ENCODE measurements around the gene CNOT2. TPM values are rescaled to one million over a fixed set of nuclear protein-coding genes. Genes with fewer than 3 reads are reported as not detected.

Gene CNOT2
- polyA plus RNA-seq, 1 of the 3 experiments (the other 2 are of a cell fraction), result 45.3 TPM

- TF ChIP-seq, protein P1, sequence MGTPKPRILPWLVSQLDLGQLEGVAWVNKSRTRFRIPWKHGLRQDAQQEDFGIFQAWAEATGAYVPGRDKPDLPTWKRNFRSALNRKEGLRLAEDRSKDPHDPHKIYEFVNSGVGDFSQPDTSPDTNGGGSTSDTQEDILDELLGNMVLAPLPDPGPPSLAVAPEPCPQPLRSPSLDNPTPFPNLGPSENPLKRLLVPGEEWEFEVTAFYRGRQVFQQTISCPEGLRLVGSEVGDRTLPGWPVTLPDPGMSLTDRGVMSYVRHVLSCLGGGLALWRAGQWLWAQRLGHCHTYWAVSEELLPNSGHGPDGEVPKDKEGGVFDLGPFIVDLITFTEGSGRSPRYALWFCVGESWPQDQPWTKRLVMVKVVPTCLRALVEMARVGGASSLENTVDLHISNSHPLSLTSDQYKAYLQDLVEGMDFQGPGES (IDR thresholded peaks at IDR 0.05; ENCODE audit: low read depth, low read length), result no peak
Measured at GRCh38 chr12:70367258-70368141, 124.3 kb downstream of the CNOT2 start (continued).

- Histone ChIP-seq H3K79me2 (ENCODE audit: insufficient read depth) (no peaks in the 10 kb centered on the region), H3K9ac (no peak overlapping the region), H3F3A (replicated peaks; ENCODE audit: insufficient read depth) (peaks cover 9% of the 10 kb centered on the region), H2AFZ (ENCODE audit: low read depth) (no peak overlapping the region), H3K27ac (ENCODE audit: low read depth in 2 of 2, low read length in 1 of 2) (no peak overlapping the region), H3K9me3 (no peaks in the 10 kb centered on the region), H3K27me3 (ENCODE audit: insufficient read depth) (no peaks in the 10 kb centered on the region), H3K36me3 (replicated peaks in 1 of 2; ENCODE audit: control insufficient read depth in 1 of 2, insufficient read depth in 2 of 2, low read length in 1 of 2) (no peaks in the 10 kb centered on the region), H3K9me2 (no peaks in the 10 kb centered on the region), H3K4me2 (no peak overlapping the region), H3K4me3 (ENCODE audit: low read depth in 2 of 2, low read length in 1 of 2) (no peak overlapping the region), H3K4me1 (ENCODE audit: control insufficient read depth in 1 of 2, insufficient read depth in 2 of 2, low read depth in 1 of 2, low read length in 1 of 2) (no peaks in the 10 kb centered on the region; a peak in 1 of 4 replicates), H4K20me1 (ENCODE audit: insufficient read depth) (no peaks in the 10 kb centered on the region)
- 42% methylated on average over 3 of the region's 3 CpGs for WGBS (ENCODE audit: low lambda C conversion rate)
- no peak for TF ChIP-seq FOSL2 (IDR thresholded peaks at IDR 0.05; ENCODE audit: borderline replicate concordance, low read depth)
- no peak for TF ChIP-seq RCOR1 (IDR thresholded peaks at IDR 0.05; ENCODE audit: low read length)
- TF ChIP-seq TAF1 (IDR thresholded peaks at IDR 0.05; ENCODE audit: borderline replicate concordance, low read depth, low read length), result no peak
- TF ChIP-seq, protein P2, sequence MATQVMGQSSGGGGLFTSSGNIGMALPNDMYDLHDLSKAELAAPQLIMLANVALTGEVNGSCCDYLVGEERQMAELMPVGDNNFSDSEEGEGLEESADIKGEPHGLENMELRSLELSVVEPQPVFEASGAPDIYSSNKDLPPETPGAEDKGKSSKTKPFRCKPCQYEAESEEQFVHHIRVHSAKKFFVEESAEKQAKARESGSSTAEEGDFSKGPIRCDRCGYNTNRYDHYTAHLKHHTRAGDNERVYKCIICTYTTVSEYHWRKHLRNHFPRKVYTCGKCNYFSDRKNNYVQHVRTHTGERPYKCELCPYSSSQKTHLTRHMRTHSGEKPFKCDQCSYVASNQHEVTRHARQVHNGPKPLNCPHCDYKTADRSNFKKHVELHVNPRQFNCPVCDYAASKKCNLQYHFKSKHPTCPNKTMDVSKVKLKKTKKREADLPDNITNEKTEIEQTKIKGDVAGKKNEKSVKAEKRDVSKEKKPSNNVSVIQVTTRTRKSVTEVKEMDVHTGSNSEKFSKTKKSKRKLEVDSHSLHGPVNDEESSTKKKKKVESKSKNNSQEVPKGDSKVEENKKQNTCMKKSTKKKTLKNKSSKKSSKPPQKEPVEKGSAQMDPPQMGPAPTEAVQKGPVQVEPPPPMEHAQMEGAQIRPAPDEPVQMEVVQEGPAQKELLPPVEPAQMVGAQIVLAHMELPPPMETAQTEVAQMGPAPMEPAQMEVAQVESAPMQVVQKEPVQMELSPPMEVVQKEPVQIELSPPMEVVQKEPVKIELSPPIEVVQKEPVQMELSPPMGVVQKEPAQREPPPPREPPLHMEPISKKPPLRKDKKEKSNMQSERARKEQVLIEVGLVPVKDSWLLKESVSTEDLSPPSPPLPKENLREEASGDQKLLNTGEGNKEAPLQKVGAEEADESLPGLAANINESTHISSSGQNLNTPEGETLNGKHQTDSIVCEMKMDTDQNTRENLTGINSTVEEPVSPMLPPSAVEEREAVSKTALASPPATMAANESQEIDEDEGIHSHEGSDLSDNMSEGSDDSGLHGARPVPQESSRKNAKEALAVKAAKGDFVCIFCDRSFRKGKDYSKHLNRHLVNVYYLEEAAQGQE (IDR thresholded peaks at IDR 0.05; ENCODE audit: low read depth, low read length), result no peak
- no peak for TF ChIP-seq SMC3 (IDR thresholded peaks at IDR 0.05; ENCODE audit: low read depth, low read length)
- no peak for TF ChIP-seq USF1 (IDR thresholded peaks at IDR 0.05; ENCODE audit: borderline replicate concordance, low read depth)
- TF ChIP-seq, protein P3, sequence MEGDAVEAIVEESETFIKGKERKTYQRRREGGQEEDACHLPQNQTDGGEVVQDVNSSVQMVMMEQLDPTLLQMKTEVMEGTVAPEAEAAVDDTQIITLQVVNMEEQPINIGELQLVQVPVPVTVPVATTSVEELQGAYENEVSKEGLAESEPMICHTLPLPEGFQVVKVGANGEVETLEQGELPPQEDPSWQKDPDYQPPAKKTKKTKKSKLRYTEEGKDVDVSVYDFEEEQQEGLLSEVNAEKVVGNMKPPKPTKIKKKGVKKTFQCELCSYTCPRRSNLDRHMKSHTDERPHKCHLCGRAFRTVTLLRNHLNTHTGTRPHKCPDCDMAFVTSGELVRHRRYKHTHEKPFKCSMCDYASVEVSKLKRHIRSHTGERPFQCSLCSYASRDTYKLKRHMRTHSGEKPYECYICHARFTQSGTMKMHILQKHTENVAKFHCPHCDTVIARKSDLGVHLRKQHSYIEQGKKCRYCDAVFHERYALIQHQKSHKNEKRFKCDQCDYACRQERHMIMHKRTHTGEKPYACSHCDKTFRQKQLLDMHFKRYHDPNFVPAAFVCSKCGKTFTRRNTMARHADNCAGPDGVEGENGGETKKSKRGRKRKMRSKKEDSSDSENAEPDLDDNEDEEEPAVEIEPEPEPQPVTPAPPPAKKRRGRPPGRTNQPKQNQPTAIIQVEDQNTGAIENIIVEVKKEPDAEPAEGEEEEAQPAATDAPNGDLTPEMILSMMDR (IDR thresholded peaks at IDR 0.05), result no peak
- TF ChIP-seq EP300 (IDR thresholded peaks at IDR 0.05; ENCODE audit: borderline replicate concordance in 1 of 2, low read depth in 1 of 2, low read length in 1 of 2), result no peak
- TF ChIP-seq NFIC (IDR thresholded peaks at IDR 0.05; ENCODE audit: borderline replicate concordance), result no peak
- no peak for TF ChIP-seq RXRA (IDR thresholded peaks at IDR 0.05; ENCODE audit: borderline replicate concordance, low read depth)
- no peak for TF ChIP-seq CHD2 (IDR thresholded peaks at IDR 0.05; ENCODE audit: low read length, partially characterized antibody)
- TF ChIP-seq POLR2AphosphoS5 (IDR thresholded peaks at IDR 0.05; ENCODE audit: low read depth, low read length), result no peak
- no peak for TF ChIP-seq GABPA (IDR thresholded peaks at IDR 0.05; ENCODE audit: low read depth)
- TF ChIP-seq RFX5 (IDR thresholded peaks at IDR 0.05; ENCODE audit: low read length), result no peak
- ChIA-PET POLR2A (no interaction called here), CTCF (no interaction called here)
- DNase-seq, result no peak
Measured at GRCh38 chr12:70372881-70373280, 129.6 kb downstream of the CNOT2 start.

All from SK-N-SH (cell line).